Tibial artery (tissue), 4 donors: Measurements from ENCODE around the gene SAMD7.

ENCODE experiments used
- DNase-seq, 2 donors: peaks; one replicate each; pipeline ENCODE4 v3.0.0-alpha.2; 2019
- H3K27ac ChIP-seq, 2 donors: fragments of 200-600 bp; sonication (generic) in 1 of 2; 1 replicate in 1 of 2; 2 replicates in 1 of 2; pipeline ENCODE4 v1.5.1; 2018 to 2019; ENCODE audit warnings: mild to moderate bottlenecking in 1 of 2
- H3K27me3 ChIP-seq, 2 donors: fragments of 200-600 bp; sonication (generic) in 1 of 2; one replicate each; pipeline versions ENCODE4 v1.5.1 to v1.6.0; 2016 to 2019
- H3K36me3 ChIP-seq, 3 donors: fragments of 200-600 bp; sonication (generic) in 2 of 3; one replicate each; pipeline ENCODE4 v1.5.1; 2016 to 2019; ENCODE audit warnings: mild to moderate bottlenecking in 2 of 3
- H3K4me1 ChIP-seq, 4 donors: fragments of 200-600 bp; sonication (generic) in 2 of 4; 1 replicate in 3 of 4; 2 replicates in 1 of 4; pipeline ENCODE4 v1.5.1; 2016 to 2019
- H3K4me3 ChIP-seq, 2 donors: fragments of 200-600 bp; sonication (generic) in 1 of 2; 1 replicate in 1 of 2; 2 replicates in 1 of 2; pipeline ENCODE4 v1.5.1; 2018 to 2019; ENCODE audit warnings: mild to moderate bottlenecking in 2 of 2
- H3K9me3 ChIP-seq, 3 donors: fragments of 200-600 bp; sonication (generic) in 1 of 3; one replicate each; pipeline ENCODE4 v1.5.1; 2016 to 2019
- CTCF ChIP-seq, 2 experiments: fragments of 200-600 bp in 1 of 2; fragments of 450-650 bp in 1 of 2; IDR thresholded peaks; one replicate each; pipeline ENCODE4 v1.5.1; 2017 to 2019; ENCODE audit warnings: antibody characterized with exemption in 2 of 2, mild to moderate bottlenecking in 1 of 2, moderate library complexity in 1 of 2
- intact Hi-C: fragments of 100-400 bp; cut with DNase I; formaldehyde crosslinking; loops from one replicate; pipeline ENCODE4 v1.15.0; 2023; ENCODE audit warnings: low total_unique reads

SAMD7 gene

DNA sequence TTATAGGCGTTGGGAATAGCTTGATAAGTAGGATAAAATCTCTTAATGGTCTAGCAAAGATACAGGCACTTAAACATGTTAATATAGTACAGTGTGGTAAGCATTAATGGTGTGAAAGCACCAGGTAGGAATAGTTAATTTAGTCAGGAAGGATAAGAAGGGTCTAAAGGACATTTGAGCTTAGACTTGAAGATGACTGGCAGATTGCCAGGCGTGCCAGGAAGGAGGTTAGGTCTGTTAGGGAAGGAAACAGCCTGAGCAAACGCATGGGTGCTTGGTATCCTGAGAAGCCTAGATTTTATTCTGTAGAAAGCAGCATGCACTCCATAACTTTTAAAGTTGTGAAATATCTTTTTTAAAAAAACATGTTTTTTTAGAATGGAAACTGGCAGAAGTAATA lies 72.9 kb downstream of the SAMD7 start:
- H3K27me3 ChIP-seq, result no peaks in the 10 kb centered on the region
- intact Hi-C loops, result loop anchor here (10.0 kb wide), 1 partner anchor 121 kb away; no protein-coding TSS in a partner anchor
- no peak for DNase-seq
- H3K4me3 ChIP-seq, result no peak overlapping the region
- TF ChIP-seq CTCF (IDR thresholded peaks at IDR 0.05), result no peak
- peaks cover 66 to 89% (median 85%) of the 10 kb centered on the region in 3 donors for H3K36me3 ChIP-seq
- H3K4me1 ChIP-seq, result no peaks in the 10 kb centered on the region
- H3K9me3 ChIP-seq, result no peaks in the 10 kb centered on the region
- no peak overlapping the region for H3K27ac ChIP-seq
